HK-2 (cell line): Measurements from ENCODE around the gene MCL1.
A peak's percentile ranks its signal among the peaks of the same experiment; 100 is the strongest.
"Not testable (repeated sequence)": the region's sequence is repeated elsewhere in the genome, so short reads cannot be mapped to it uniquely, and the experiment has no call there.

Source experiments
- DNase-seq: peaks from one replicate; pipeline ENCODE4 v3.0.0-alpha.2; 2018; ENCODE audit not compliant: unreplicated experiment

The MCL1 gene

GRCh38 chr1:150572918-150573647 is 6.3 kb downstream of the MCL1 start:
- DNase-seq, result no peak

GRCh38 chr1:150568594-150568966 is 10.8 kb downstream of the MCL1 start:
- DNase-seq, result no peak

GRCh38 chr1:150567717-150568593 is 11.5 kb downstream of the MCL1 start:
- peak; percentile 87 for DNase-seq

- DNase-seq, result no peak
Measured at GRCh38 chr1:150567341-150567716, 12.1 kb downstream of the MCL1 start.

GRCh38 chr1:150566589-150567340 is 12.6 kb downstream of the MCL1 start:
- DNase-seq, result no peak

- DNase-seq, result not testable (repeated sequence)
Measured at GRCh38 chr1:150565240-150565991, 14.0 kb downstream of the MCL1 start.

GRCh38 chr1:150564051-150564991 is 15.1 kb downstream of the MCL1 start:
- no peak for DNase-seq

- no peak for DNase-seq
Measured at GRCh38 chr1:150563340-150564038, 15.9 kb downstream of the MCL1 start.

- DNase-seq, result no peak
Measured at GRCh38 chr1:150562446-150563339, 16.7 kb downstream of the MCL1 start.

GRCh38 chr1:150561974-150562445 is 17.4 kb downstream of the MCL1 start:
- DNase-seq, result peak; percentile 90

GRCh38 chr1:150561254-150561973 is 18.0 kb downstream of the MCL1 start:
- DNase-seq, result peak; percentile 96

GRCh38 chr1:150560576-150561253 is 18.7 kb downstream of the MCL1 start:
- DNase-seq, result peak; percentile 90

GRCh38 chr1:150560011-150560438 is 19.4 kb downstream of the MCL1 start:
- DNase-seq, result peak; percentile 69

- no peak for DNase-seq
Measured at GRCh38 chr1:150559656-150560010, 19.8 kb downstream of the MCL1 start.

GRCh38 chr1:150558761-150559655 is 20.4 kb downstream of the MCL1 start:
- no peak for DNase-seq

- no peak for DNase-seq
Measured at GRCh38 chr1:150558303-150558704, 21.1 kb downstream of the MCL1 start.
